GM21367 (cell line): Measurements from ENCODE around the gene BCAR3.
A peak's percentile ranks its signal among the peaks of the same experiment; 100 is the strongest.

Experiments used
- ATAC-seq: cut with Tn5 transposase; IDR thresholded peaks from one replicate; pipeline ENCODE4 v1.9.1; 2021; ENCODE audit not compliant: unreplicated experiment

BCAR3 gene

GRCh38 chr1:93616996-93617669 is 64.5 kb downstream of the BCAR3 start:
- no peak for ATAC-seq

DNA sequence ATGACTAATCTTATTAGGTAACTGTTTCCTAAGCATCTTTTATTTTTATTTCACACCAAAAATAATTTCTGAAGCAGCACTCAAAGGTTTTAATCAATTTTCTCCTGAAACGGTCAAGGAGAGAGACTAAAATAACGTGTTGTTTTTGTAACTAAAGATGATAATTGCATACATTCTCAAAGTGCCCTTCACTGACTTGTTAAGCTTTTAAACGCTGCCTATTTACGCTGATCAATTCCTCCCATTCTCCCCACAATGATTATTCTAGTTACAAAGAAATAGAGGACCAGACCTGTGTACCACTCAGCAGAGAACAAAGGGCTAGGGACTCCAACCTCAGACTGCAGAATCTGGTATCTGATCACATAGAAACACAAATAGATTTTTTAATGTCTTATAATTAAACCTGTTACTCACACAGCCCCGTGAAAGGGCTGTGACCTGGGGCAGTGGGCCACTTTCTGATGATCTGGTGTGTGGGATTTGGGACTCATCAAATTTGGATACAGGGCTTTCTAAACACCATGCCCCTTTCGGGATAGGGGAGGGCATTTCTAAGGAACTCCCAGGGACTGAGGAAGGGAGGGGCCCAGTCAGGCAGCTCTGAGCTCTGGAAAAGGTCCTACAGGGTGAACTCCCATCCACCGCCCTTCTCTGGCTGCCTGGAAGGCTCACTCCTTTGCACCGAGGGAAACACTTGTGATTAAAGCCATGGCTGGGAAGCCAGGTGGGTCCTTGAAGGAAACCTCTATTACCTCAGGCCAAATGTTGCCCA is 65.2 kb downstream of the BCAR3 start:
- no peak for ATAC-seq

DNA sequence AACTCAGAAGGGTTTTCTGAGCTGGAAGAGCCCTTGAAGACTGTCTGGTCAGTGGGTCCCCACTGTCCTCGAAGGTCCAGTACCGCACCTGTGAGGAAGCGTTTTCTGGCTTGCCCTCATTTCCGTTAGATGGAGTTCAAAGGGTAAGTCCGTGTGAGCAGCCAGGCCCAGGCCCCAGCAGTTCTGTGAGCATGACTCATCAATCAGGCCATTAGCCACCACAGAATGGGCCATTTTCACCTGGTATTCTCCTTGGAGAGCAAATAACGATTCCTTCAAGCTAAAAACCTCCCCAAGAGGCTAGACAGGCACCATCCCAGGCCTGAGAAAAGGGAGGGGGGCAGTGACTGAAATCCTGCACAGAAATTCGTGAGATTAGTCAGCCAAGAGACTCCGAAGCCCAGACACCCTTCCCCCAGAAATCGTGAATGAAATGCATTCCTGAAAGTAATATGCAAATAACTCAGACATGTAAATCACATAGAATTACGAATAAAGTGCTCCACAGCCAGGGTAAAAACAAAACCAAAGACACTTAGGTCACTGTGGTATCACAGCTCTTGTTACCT is 66.0 kb downstream of the BCAR3 start:
- peak; percentile 77 for ATAC-seq

GRCh38 chr1:93614986-93615581 is 66.6 kb downstream of the BCAR3 start:
- ATAC-seq, result peak; percentile 40

DNA sequence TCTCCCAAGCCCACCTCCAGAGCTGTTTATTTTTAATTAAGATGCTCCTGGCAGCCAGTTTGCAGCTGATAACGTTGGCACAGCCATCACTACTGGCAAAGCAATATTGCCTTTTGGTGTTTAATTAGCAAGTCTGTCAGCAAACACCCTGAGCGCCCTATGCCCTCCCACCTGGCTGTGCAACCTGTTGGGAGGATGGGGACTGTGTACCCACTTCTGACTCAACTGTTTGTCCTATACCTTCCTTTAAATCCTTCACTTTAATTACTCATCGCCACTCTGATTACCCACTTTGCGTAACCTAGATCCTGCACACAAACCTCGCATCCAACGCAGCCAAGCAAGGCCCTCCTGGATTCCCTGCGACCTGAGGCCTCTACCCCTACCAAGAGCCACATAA is 67.1 kb downstream of the BCAR3 start:
- no peak for ATAC-seq

GRCh38 chr1:93613898-93614297 is 67.7 kb downstream of the BCAR3 start:
- no peak for ATAC-seq

- ATAC-seq, result no peak
These were observed 69.1 kb downstream of the BCAR3 start for GRCh38 chr1:93612510-93612909.

GRCh38 chr1:93611668-93612067 is 70.0 kb downstream of the BCAR3 start:
- ATAC-seq, result no peak

- ATAC-seq, result no peak
These were observed 72.1 kb downstream of the BCAR3 start for GRCh38 chr1:93609536-93609935.

DNA sequence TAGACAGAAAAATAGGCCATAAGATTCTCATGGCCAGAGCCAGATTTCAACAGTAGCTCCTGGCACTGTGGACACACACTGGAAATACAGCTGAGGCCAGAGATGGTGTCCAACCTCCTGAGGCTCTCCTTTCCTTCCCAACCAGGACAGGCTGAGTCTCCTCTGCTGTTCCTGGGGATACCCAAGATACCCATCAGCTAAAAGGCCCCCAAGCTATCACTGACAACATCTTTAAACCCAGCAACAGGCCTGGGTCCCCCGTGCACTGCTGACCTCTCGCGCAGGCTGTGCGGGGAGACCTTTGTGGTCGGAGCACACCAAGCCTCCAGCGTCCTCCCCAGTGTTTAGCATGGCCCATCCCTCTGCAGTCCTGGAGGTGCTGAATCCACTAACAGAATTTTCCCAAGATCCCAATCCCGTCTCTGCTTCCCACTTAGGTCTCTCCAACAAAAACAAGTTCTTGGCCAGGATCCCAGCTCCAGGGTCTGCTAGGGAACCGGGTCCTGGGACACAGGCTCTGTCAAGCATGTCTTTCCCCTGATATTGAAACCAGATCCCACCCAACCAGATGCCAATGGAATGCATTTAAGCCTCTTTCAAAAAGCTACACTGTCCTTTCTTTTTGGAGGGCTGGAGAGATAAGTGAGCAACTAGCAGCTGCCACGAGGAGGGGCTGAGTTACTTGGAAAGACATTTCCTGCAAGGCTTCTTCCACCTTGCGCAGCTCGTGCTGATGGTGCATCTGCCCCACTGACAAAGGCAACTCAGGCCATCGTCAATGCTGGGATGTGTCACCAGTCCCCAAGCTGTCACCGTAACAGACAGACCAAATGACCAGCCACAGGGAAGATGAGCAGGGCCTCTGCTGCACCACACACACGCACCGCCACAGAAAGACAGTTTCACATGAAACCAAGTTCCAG is 73.2 kb downstream of the BCAR3 start:
- ATAC-seq, result peak; percentile 22

GRCh38 chr1:93607814-93608186 is 73.8 kb downstream of the BCAR3 start:
- ATAC-seq, result peak; percentile 93

- ATAC-seq, result no peak
These were observed 75.7 kb downstream of the BCAR3 start for GRCh38 chr1:93605812-93606512.

- no peak for ATAC-seq
These were observed 76.5 kb downstream of the BCAR3 start for GRCh38 chr1:93605026-93605568.

- ATAC-seq, result no peak
These were observed 77.2 kb downstream of the BCAR3 start for GRCh38 chr1:93604411-93604810.

DNA sequence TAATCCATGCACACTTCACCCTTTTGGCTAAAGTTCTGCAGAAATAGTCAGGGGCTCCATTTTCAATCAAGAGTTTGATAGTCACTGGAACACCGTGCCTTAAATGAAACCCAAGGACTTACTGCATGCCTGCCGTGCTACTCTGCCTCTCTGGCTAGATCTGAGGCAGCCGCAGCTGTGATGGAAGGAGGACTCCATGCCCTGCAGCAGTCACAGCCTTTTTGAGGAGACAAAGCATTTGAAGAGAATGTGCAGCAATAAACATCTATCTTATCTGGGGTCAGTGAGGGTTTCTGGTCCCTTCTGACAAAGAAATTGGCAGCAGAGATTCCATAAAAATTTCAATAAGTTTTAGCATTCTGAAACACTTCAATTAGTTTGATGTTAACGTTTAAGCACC is 78.0 kb downstream of the BCAR3 start:
- no peak for ATAC-seq

DNA sequence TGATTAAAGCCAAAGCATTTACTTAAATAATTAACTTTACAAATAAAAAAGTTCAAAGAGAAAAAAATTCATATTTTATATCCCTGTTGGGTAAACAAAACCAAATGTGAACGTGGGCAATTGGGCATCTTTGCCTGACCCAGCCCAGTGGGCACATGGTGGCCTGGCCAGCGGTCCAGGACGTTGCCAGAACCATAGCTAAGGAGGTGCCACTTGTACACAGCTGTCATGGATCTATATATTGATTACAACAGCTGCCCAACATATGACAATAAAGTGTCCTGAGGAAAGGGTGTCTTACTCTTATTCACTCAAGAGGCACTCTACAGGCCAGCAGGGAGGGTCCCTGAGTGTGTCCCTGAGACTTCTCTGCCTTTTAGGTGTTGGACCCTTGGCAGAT is 78.5 kb downstream of the BCAR3 start:
- no peak for ATAC-seq

- ATAC-seq, result no peak
These were observed 79.5 kb downstream of the BCAR3 start for GRCh38 chr1:93602101-93602500.

DNA sequence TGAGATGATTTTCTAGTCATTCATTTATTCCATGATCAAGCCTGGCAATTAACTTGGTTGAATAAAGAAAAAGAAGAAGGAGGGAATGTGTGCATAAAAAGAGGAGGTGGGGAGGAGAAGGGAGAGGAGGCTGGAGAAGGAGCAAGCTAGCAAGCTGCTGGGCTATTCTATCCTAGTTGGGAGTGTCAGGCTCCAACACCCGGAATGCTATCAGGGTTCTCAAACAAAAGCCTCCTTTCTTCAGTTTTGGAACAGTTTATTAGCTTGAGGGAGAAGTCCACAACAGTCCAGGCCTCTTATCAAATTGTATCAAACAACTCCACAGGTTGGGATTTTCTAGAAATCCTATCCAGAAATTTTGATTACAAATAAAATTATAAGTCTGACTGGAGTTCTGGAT is 80.0 kb downstream of the BCAR3 start:
- no peak for ATAC-seq

DNA sequence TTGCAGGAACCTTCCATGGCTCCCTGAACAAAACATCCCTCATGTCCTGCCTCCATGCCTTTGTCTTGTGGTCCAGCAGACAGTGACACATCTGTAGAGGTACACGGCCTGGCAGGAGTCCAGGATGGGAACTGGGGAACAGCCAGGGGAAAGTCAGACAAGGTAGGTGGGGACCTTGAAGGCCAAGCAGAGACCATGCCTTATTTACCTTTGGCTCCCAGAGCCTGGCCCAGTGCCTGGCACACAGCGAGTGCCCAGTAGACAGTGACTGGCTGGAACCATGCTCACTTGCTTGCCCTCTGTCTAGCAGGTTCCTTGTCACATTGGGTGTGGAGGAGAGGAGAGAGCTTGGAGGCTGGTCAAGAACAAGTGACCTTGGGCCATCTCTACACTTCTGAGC is 81.0 kb downstream of the BCAR3 start:
- no peak for ATAC-seq

- ATAC-seq, result no peak
These were observed 82.2 kb downstream of the BCAR3 start for GRCh38 chr1:93599479-93599878.
